HL-60/S4 (cell line): ENCODE results near the gene SENP3.

Experiments used
- in situ Hi-C: fragments of 300-500 bp; cut with MboI; formaldehyde crosslinking; loops from 2 replicates; pipeline ENCODE4 v1.14.3; 2022; ENCODE audit warnings: low sequenced_read_pairs

Gene SENP3

DNA sequence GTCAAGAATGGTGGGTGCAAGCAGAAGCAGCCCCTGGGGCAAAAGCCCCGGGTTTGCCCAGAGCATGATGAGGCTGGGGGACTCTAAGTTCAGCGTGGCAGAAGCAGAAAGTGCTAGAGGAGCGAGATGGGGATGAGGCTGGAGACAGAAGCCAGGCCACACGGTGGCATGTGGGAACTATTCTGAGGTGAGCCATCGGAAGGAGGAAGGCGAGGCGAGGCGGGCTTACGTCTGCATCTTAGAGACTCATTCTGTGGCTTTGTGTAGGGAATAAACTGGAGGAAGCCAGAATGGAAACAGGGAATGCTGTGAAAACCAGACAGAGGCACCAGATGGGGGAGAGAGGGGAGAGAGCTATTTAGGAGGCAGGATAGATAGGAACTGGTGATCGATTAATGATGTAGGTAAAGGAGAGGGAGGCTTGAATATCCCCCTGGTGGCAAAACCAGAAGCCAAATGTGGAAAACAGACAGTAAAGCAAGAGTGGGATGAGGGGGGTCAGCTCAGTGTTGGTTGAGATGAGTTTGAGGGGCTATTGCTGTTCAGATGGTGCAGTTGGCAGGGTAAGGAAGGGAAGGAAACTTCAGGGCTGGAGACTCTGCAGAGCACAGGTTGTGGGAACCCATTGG, 6.3 kb upstream of the SENP3 start:
- in situ Hi-C loops = no loop called here

DNA sequence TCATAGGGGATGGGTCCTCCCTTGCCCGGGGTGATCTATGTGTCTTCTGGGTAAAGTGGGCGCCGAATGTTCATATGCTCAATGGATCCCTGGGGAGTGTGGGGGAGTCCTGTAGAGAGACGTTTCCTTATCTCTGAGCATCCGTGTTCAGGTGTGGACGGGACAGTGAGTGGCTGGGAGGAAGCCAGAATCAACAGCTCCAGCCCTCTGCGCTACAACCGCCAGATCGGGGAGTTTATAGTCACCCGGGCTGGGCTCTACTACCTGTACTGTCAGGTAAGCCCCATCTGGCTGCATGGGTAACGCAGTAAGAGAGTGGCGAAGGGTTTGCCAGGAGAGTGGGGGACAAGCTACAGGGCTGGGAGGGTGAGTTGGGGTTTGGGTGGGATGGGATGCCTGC, 5.1 kb upstream of the SENP3 start:
- in situ Hi-C loops = no loop called here

DNA sequence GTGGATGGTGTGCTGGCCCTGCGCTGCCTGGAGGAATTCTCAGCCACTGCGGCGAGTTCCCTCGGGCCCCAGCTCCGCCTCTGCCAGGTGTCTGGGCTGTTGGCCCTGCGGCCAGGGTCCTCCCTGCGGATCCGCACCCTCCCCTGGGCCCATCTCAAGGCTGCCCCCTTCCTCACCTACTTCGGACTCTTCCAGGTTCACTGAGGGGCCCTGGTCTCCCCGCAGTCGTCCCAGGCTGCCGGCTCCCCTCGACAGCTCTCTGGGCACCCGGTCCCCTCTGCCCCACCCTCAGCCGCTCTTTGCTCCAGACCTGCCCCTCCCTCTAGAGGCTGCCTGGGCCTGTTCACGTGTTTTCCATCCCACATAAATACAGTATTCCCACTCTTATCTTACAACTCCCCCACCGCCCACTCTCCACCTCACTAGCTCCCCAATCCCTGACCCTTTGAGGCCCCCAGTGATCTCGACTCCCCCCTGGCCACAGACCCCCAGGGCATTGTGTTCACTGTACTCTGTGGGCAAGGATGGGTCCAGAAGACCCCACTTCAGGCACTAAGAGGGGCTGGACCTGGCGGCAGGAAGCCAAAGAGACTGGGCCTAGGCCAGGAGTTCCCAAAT, 4.5 kb upstream of the SENP3 start:
- in situ Hi-C loops = no loop called here

- in situ Hi-C loops = no loop called here
These were observed 3.8 kb upstream of the SENP3 start for GRCh38 chr17:7557775-7558543.

- in situ Hi-C loops = no loop called here
These were observed 3.0 kb upstream of the SENP3 start, which contains the start of gene TNFSF13 for GRCh38 chr17:7558544-7559319. TNFSF13 (plus strand) TSS chr17:7558750; CDS start chr17:7559040, 290 bp downstream.

- in situ Hi-C loops = no loop called here
These were observed 2.2 kb upstream of the SENP3 start for GRCh38 chr17:7559320-7560171.

- in situ Hi-C loops = no loop called here
These were observed 1.3 kb upstream of the SENP3 start for GRCh38 chr17:7560172-7561027.

DNA sequence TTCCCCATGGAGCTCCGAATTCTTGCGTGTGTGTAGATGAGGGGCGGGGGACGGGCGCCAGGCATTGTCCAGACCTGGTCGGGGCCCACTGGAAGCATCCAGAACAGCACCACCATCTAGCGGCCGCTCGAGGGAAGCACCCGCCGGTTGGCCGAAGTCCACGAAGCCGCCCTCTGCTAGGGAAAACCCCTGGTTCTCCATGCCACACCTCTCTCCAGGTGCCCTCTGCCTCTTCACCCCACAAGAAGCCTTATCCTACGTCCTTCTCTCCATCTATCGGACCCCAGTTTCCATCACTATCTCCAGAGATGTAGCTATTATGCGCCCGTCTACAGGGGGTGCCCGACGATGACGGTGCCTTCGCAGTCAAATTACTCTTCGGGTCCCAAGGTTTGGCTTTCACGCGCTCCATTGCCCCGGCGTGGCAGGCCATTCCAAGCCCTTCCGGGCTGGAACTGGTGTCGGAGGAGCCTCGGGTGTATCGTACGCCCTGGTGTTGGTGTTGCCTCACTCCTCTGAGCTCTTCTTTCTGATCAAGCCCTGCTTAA, 617 bp upstream of the SENP3 start:
- in situ Hi-C loops = no loop called here

- in situ Hi-C loops = no loop called here
These were observed 488 bp downstream of the SENP3 start for GRCh38 chr17:7562208-7562605.

DNA sequence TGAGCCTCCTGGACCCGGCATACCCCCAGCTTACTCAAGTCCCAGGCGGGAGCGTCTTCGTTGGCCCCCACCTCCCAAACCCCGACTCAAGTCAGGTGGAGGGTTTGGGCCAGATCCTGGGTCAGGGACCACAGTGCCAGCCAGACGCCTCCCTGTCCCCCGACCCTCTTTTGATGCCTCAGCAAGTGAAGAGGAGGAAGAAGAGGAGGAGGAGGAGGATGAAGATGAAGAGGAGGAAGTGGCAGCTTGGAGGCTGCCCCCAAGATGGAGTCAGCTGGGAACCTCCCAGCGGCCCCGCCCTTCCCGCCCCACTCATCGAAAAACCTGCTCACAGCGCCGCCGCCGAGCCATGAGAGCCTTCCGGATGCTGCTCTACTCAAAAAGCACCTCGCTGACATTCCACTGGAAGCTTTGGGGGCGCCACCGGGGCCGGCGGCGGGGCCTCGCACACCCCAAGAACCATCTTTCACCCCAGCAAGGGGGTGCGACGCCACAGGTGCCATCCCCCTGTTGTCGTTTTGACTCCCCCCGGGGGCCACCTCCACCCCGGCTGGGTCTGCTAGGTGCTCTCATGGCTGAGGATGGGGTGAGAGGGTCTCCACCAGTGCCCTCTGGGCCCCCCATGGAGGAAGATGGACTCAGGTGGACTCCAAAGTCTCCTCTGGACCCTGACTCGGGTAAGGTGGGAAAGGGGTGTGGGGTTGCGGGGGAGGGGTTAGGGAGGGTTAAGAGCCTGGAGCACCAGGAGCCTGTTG, 1.6 kb downstream of the SENP3 start:
- in situ Hi-C loops = no loop called here

GRCh38 chr17:7569571-7569970, 7.9 kb downstream of the SENP3 start:
- in situ Hi-C loops = no loop called here

- in situ Hi-C loops = no loop called here
These were observed 8.6 kb downstream of the SENP3 start for GRCh38 chr17:7570351-7570750.

DNA sequence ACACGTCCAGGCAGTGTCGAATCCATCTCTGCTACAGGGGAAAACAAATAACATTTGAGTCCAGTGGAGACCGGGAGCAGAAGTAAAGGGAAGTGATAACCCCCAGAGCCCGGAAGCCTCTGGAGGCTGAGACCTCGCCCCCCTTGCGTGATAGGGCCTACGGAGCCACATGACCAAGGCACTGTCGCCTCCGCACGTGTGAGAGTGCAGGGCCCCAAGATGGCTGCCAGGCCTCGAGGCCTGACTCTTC, 10.5 kb downstream of the SENP3 start:
- in situ Hi-C loops = no loop called here

- in situ Hi-C loops = no loop called here
These were observed 11.0 kb downstream of the SENP3 start for GRCh38 chr17:7572588-7573323.

DNA sequence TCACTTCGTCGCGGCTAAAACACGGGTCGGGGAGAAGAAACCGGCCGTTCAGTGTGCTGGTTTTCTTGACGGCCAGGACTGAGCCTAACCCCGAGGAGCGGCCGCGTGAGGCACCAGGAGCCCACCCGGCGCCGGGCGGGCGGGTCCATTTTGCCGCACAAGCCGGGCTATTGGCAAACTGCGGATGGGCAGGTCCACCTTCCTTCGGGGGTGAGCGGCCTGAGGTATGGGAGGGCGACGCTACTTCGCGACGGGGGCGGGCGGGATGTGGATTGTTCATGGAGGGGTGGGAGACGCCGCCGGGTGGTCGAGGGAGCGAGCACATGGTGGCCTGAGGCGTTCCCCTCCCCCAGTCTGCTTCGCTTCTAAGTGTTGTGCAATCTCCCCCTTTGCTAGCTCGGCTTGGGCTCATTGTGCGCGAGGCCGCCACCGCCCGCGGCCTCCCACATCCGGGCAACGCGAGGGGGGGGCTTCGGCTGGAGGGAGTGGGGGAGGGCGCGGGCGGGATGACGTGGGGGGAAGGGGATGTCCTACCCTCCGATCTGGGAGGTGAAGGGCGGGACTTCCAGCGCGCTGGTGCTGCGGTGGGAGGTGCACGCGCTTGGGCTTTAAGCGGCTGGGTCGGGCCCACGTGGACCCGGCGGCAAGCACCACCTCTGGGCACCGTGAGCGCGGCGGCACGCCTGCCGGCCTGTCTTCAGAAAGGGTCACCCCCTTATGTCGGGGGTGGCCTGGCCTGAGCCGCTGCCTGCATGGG, 11.8 kb downstream of the SENP3 start:
- in situ Hi-C loops = no loop called here

DNA sequence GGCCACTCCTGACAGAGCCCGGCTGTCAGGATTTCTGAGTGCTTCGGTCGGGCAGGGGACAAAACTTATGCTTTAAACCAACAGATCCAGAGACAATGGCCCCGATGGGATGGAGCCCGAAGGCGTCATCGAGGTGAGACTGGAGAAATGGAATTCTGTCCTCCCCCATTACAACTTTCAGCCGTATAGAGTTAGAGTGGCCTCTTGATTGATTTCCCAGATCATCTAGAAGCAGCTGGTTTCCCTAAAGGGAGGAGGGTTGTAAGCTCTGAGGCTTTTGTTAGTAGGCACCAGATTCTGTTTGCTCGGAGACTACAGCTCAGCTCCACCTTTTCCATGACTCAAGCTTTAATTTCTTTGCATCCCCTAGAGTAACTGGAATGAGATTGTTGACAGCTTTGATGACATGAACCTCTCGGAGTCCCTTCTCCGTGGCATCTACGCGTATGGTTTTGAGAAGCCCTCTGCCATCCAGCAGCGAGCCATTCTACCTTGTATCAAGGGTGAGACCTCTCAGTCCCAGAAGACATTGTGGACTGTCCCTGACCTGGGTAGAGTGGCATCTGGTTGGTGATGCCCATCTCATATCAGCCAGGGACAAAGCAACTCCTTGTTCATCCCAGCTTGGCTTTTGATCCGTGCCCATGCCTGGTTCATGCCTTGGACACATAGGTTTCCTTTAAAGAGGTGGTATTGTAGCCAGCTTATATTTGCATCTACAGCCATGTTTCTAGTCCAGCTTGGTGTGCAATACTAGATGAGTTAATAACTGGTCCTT, 12.6 kb downstream of the SENP3 start:
- in situ Hi-C loops = no loop called here

GRCh38 chr17:7575481-7575883, 13.8 kb downstream of the SENP3 start:
- in situ Hi-C loops = no loop called here
